ENCODE results near the gene NMT2.
A peak's percentile ranks its signal among the peaks of the same experiment; 100 is the strongest.

- TF ChIP-seq CTCF (conservative IDR thresholded peaks at IDR 0.05; ENCODE audit: low read depth in 2 of 2): peak in 1 of 2 experiments; percentile 50; a peak in 3 of 4 replicates
- TF ChIP-seq EZH2 (IDR thresholded peaks at IDR 0.05; ENCODE audit: low read depth, unreplicated experiment): no peak
- TF ChIP-seq POLR2AphosphoS5 (IDR thresholded peaks at IDR 0.05; ENCODE audit: low read depth): no peak
- no peak for TF ChIP-seq EZH2phosphoT487 (IDR thresholded peaks at IDR 0.05; ENCODE audit: unreplicated experiment)
- no peak for TF ChIP-seq STAT1 (IDR thresholded peaks at IDR 0.05; ENCODE audit: unreplicated experiment)
- no peak for TF ChIP-seq REST (IDR thresholded peaks at IDR 0.05; ENCODE audit: unreplicated experiment)
- no peak for TF ChIP-seq CREB1 (CRISPR knock-in tag; IDR thresholded peaks at IDR 0.05; ENCODE audit: low read depth)
- TF ChIP-seq ETS1 (IDR thresholded peaks at IDR 0.05): no peak
- no peak for TF ChIP-seq ZNF331 (CRISPR knock-in tag; IDR thresholded peaks at IDR 0.05; ENCODE audit: low read depth)
- TF ChIP-seq JUNB (IDR thresholded peaks at IDR 0.05; ENCODE audit: unreplicated experiment): no peak
- no peak for TF ChIP-seq NANOG (IDR thresholded peaks at IDR 0.05; ENCODE audit: borderline replicate concordance)
- no peak for TF ChIP-seq ZNF114 (CRISPR knock-in tag; IDR thresholded peaks at IDR 0.05)
These were observed 22.1 kb downstream of the NMT2 start for GRCh38 chr10:15146366-15146765.
